Measurements from ENCODE around the gene GP1BB.
"Not testable (repeated sequence)": the region's sequence is repeated elsewhere in the genome, so short reads cannot be mapped to it uniquely, and the experiment has no call there.

GP1BB gene

GRCh38 chr22:19693981-19694670 lies 29.2 kb upstream of the GP1BB start:
- peak; percentile 2 for DNase-seq (ENCODE audit: low spot score)

DNA sequence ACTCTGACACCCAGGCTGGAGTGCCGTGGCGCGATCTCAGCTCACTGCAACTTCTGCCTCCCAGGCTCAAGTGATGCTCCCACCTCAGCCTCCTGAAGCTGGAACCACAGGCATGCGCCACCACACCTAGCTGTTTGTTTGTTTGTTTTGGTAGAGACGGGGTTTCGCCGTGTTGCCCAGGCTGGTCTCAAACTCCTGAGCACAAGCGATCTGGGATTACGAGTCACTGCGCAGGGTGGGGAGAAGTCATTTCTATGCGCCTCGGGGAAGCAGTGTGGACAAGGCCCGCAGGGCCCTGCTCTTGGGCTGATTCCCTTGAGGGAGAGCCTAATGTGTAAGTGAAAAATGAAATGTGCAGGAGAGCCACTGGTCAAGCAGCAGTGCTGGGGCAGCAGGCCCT lies 28.6 kb upstream of the GP1BB start:
- peak; percentile 2 for DNase-seq (ENCODE audit: low spot score)

GRCh38 chr22:19696504-19697276 lies 26.6 kb upstream of the GP1BB start:
- DNase-seq (ENCODE audit: low spot score): peak; percentile 3

GRCh38 chr22:19697871-19698270 lies 25.5 kb upstream of the GP1BB start:
- DNase-seq (ENCODE audit: low spot score): not testable (repeated sequence)

DNA sequence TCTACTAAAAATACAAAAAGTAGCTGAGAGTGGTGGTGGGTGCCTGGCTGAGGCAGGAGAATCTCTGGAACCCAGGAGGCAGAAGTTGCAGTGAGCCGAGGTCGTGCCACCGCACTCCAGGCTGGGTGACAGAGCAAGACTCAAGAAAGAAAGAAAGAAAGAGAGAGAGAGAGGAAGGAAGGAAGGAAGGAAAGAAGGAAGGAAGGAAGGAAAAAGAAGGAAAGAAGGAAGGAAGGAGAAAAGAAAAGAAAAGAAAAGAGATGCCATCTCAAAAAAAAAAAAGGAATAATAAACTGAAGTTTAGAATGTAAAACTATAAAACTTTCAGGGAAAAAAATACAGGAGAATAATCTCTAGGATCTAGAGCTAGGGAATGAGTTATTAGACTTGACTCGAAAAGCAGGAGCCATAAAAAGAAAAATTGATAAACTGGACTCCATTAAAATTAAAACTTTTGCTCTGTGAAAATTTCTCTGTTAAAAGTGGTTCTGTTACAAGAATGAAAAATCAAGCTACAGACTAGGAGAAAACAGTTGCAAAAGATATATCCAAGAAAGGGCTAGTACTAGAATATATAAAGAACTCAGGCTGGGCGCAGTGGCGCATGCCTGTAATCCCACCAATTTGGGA lies 22.4 kb upstream of the GP1BB start:
- DNase-seq (ENCODE audit: low spot score): no peak

- DNase-seq (ENCODE audit: low spot score): no peak
These were observed 21.8 kb upstream of the GP1BB start for GRCh38 chr22:19701420-19702145.

DNA sequence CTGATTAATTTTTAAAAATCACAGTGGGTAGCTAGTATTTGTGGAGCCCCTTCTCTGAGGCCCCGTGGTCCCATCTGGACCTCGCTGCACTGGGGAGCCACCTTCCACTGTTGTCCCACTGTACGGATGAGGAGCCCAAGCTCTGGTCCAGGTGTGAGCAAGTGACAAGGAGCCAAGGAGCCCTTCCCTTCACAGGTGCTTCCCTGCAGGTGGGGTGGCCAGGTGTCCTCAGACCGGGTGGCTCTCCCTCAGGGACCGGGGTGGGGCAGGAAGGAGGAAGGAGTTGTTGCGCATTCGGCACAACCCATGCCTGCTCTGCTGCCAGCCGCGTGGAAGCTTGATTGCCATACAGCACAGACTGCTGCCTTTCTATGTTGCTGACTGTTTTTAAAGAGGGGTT lies 19.5 kb upstream of the GP1BB start:
- no peak for DNase-seq (ENCODE audit: low spot score)

- DNase-seq (ENCODE audit: low spot score): peak; percentile 3
These were observed 18.9 kb upstream of the GP1BB start for GRCh38 chr22:19704355-19705015.

DNA sequence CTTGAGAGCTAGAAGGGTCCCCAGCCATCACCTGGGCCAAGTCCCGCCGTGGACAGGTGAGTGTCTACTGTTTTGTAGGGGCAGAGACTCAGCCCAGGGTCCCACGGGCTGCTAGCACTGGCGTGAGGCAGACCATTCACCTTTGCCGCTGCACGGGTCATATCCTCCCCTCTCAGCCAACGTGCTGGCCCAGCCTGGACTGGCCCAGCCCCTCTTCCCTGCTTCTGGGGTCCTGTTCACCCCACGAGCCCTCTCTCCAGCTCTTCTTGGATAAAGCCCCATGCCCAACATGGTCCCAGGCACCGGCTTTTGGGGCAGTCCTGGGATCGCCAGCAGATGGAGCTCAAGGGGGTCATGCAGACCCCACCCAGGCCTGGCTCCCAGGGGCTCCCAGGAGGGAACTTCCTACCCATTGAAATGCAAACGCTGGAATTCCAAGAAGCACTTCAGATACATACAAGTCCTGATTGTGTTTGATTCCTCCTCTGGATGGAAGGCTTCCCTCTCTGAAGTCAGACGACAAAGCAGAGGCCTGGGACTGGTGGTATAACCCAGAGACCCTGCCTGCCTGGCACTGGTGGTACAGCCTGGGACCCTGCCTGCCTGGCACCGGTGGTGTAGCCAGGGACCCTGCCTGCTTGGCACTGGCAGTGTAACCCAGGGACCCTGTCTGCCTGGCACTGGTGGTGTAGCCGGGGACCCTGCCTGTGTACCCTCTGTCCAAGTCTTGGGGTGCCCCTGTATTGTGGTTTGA lies 18.0 kb upstream of the GP1BB start:
- DNase-seq (ENCODE audit: low spot score): peak; percentile 6

DNA sequence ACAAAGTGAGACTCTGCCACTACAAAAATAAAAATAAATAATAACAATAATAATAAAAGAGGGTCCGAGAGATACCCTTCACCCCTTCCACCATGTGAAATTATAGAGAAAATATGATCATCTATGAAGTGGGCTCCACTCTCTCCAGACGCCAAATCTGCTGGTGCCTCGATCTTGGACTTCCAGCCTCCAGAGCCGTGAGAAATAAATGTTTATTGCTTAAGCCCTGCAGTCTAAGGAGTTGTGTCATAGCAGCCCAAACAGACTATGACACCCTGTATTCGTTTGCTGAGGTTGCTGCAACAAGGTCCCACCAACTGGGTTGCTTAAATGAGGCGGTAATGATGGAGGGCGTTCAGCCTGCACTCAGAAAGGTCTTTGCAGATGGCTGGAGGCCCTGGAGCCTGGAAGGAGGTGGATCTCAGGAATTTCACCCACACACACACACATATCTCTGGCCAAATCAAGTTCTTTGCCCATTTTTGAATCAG lies 16.6 kb upstream of the GP1BB start:
- DNase-seq (ENCODE audit: low spot score): no peak

- no peak for DNase-seq (ENCODE audit: low spot score)
These were observed 15.7 kb upstream of the GP1BB start for GRCh38 chr22:19707347-19708290.

GRCh38 chr22:19708321-19709011 lies 14.9 kb upstream of the GP1BB start:
- DNase-seq (ENCODE audit: low spot score): no peak

DNA sequence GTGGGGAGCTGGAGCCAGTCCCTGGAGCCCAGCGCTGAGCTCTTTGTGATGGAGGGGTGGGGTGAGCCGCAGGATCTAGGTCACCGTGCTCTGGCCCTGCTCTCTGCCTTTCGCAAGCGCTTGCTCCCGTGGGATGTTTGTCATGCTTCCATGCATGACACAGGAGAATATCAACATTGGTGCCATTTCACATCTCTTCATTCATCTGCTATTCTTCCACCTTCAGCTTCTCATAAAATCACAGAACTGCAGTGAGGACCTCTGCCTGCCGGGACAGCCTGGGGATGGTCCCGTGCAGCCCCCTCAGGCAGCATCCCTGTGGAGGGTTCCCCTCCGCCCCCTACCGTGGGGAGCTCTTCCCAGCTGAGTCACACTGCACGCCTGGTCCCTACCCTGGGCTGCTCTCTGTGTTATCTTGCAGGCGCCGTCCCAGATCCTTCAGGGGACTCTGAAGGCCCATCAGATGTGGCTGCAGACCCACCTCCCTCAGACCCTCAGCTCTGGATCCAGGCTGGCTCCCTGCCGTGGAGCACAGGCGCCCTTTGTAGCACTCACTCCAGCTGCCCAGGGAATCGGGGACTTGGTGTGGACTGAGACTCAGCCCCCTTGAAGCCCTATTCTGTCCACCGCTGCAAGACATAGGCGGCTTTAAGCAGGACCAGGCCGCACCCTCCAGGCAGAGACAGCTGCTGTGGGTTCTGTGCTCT lies 14.1 kb upstream of the GP1BB start:
- peak; percentile 56 for DNase-seq (ENCODE audit: low spot score)

- DNase-seq (ENCODE audit: low spot score): no peak
These were observed 13.1 kb upstream of the GP1BB start for GRCh38 chr22:19710020-19710768.

GRCh38 chr22:19710769-19711106 lies 12.6 kb upstream of the GP1BB start:
- DNase-seq (ENCODE audit: low spot score): no peak

- DNase-seq (ENCODE audit: low spot score): no peak
These were observed 10.1 kb upstream of the GP1BB start for GRCh38 chr22:19713245-19713644.

DNA sequence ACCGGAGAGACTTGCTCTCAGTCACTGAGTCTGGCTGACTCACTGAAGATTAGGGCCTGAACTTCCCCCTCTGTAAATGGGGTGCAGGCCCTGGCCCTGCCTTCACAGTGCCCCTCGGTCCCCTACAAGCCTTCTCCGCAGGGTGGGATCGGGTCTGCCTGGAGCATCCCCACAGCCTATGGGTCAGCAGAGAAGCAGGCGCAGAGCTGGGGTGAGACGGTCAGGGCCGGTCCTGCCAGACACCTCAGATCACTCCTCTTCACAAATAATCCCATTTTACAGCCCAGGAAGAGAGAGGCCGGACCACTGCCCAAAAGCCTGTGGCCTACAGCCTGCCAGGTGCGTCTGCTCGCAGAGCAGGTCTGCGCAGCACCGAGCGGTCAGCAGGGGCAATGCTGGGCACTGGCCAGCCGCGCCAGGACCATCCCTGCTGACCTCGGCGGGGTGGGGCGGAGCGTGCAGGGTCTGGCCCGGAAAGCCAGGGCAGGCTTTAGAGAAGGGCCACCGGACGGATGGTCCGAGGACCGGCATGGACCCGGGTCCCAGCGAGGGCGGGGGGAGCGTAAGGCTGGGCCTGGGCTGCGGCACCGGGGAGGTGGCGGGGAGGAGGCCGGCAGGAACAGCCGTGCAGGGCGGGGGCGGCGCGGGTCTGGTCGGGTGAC lies 9.6 kb upstream of the GP1BB start:
- DNase-seq (ENCODE audit: low spot score): peak; percentile 47

All from AG20443 (cell line).